ENCODE measurements around the gene RFC2. TPM values are rescaled to one million over a fixed set of nuclear protein-coding genes. Genes with fewer than 3 reads are reported as not detected.

Gene RFC2
- polyA plus RNA-seq, 1 of the 3 experiments (the other 2 are of a cell fraction) = 31.2 TPM

DNA sequence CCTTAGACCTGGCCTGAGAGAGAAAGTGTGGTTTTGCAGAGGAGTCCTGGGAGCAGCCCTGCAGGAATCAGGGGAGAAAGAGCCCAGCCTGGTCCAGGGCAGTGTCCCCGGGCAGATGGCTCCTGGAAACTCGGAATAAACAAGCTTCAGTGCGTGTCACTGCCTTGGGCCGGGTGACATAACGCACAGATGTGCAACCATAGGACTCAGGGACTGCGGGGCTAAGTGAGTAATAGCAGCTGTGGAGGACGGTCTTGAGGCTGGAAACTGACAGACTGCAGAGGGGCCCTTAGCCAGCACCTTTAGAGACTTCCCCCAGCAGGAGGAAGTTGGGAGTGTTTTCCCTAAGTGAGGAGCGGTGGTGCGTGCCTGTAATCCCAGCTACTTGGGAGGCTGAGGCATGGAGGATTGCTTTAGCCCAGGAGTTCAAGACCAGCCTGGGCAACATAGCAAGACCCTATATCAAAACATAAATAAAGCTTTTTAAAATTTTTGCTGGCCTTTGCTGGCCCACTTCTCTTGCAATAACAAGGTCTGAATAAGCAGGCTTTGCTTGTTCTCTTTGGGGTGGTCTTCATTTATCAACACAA is 29.8 kb upstream of the RFC2 start:
- Histone ChIP-seq H3K4me2 (no peak overlapping the region), H3K9me2 (no peaks in the 10 kb centered on the region), H4K20me1 (ENCODE audit: insufficient read depth) (no peaks in the 10 kb centered on the region), H3F3A (replicated peaks; ENCODE audit: insufficient read depth) (peaks cover 15% of the 10 kb centered on the region), H3K9ac (no peak overlapping the region), H2AFZ (ENCODE audit: low read depth) (no peak overlapping the region), H3K27ac (ENCODE audit: low read depth in 2 of 2, low read length in 1 of 2) (no peak overlapping the region), H3K79me2 (ENCODE audit: insufficient read depth) (no peaks in the 10 kb centered on the region), H3K4me3 (ENCODE audit: low read depth in 2 of 2, low read length in 1 of 2) (no peak overlapping the region), H3K27me3 (ENCODE audit: insufficient read depth) (no peaks in the 10 kb centered on the region), H3K9me3 (no peaks in the 10 kb centered on the region), H3K36me3 (replicated peaks in 1 of 2; ENCODE audit: control insufficient read depth in 1 of 2, insufficient read depth in 2 of 2, low read length in 1 of 2) (no peaks in the 10 kb centered on the region), H3K4me1 (ENCODE audit: control insufficient read depth in 1 of 2, insufficient read depth in 2 of 2, low read depth in 1 of 2, low read length in 1 of 2) (peaks cover 3 to 20% of the 10 kb centered on the region in 2 experiments; a peak in 3 of 4 replicates)
- TF ChIP-seq MXI1 (IDR thresholded peaks at IDR 0.05; ENCODE audit: low read depth, low read length) (no peak), TCF12 (IDR thresholded peaks at IDR 0.05) (no peak), FOSL2 (IDR thresholded peaks at IDR 0.05; ENCODE audit: borderline replicate concordance, low read depth) (no peak), EZH2phosphoT487 (IDR thresholded peaks at IDR 0.05; ENCODE audit: borderline replicate concordance, low read depth) (no peak), GABPA (IDR thresholded peaks at IDR 0.05; ENCODE audit: low read depth) (no peak), NRF1 (IDR thresholded peaks at IDR 0.05; ENCODE audit: low read depth, low read length) (no peak), YY1 (IDR thresholded peaks at IDR 0.05; ENCODE audit: low read depth) (no peak), TAF1 (IDR thresholded peaks at IDR 0.05; ENCODE audit: borderline replicate concordance, low read depth, low read length) (no peak)
- TF ChIP-seq, protein P1, sequence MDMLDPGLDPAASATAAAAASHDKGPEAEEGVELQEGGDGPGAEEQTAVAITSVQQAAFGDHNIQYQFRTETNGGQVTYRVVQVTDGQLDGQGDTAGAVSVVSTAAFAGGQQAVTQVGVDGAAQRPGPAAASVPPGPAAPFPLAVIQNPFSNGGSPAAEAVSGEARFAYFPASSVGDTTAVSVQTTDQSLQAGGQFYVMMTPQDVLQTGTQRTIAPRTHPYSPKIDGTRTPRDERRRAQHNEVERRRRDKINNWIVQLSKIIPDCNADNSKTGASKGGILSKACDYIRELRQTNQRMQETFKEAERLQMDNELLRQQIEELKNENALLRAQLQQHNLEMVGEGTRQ (IDR thresholded peaks at IDR 0.05; ENCODE audit: borderline replicate concordance, low read depth, low read length) = no peak
- ChIA-PET POLR2A (no interaction called here), CTCF (interaction anchor here (2.2 to 9.1 kb wide), 5 partner anchors 9 to 134 kb away, joined by 5 to 61 read pairs (median 57); no protein-coding TSS in a partner anchor)
- WGBS (ENCODE audit: low lambda C conversion rate) = 68% methylated on average over 9 of the region's 9 CpGs
- no peak for DNase-seq

DNA sequence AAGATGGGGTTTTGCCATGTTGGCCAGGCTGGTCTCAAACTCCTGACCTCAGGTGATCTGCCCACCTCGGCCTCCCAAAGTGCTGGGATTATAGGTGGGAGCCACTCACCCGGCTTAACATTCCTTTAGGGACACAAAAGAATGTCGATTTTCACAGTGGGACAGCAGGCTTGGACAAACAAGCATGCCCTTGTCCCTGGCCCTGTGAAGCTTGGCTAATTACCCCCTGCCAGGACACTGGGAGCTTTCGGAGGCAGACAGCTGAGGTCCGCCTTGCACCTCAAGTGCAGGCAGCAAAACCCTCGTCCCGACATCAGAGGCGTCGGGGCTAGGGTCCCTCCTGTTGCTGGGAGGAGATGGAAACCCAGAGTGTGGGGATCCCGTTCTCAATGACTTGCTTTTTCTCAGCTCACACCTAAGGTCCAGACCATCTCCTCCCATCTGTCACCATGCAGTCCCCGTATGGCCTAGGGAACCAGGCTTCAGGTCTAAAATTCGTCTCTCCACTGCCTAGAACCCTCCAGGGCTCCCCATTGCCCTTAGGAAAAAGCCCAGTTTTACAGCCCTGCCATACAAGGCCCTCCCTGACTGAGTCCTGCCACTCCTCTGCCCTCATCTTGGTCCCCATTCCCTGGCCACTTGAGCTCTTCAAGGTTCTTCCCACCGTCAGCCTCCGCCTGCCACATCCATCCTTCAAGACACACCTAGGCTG is 28.7 kb upstream of the RFC2 start:
- H3K36me3 ChIP-seq (replicated peaks in 1 of 2; ENCODE audit: control insufficient read depth in 1 of 2, insufficient read depth in 2 of 2, low read length in 1 of 2) = no peaks in the 10 kb centered on the region
- H3K9me3 ChIP-seq = no peaks in the 10 kb centered on the region
- H3K9ac ChIP-seq = no peak overlapping the region
- H3K4me3 ChIP-seq (ENCODE audit: low read depth in 2 of 2, low read length in 1 of 2) = no peak overlapping the region
- DNase-seq = no peak
- H3K4me1 ChIP-seq (ENCODE audit: control insufficient read depth in 1 of 2, insufficient read depth in 2 of 2, low read depth in 1 of 2, low read length in 1 of 2) = peaks cover 0 to 16% of the 10 kb centered on the region in 2 experiments; a peak in 2 of 4 replicates
- H3K27ac ChIP-seq (ENCODE audit: low read depth in 2 of 2, low read length in 1 of 2) = no peak overlapping the region
- no peaks in the 10 kb centered on the region for H3K9me2 ChIP-seq
- H3K4me2 ChIP-seq = no peak overlapping the region
- no peak overlapping the region for H2AFZ ChIP-seq (ENCODE audit: low read depth)
- H3K79me2 ChIP-seq (ENCODE audit: insufficient read depth) = no peaks in the 10 kb centered on the region
- ChIA-PET CTCF (interaction anchor here (0.9 to 9.1 kb wide), 6 partner anchors 8 to 284 kb away, joined by 3 to 61 read pairs (median 31); no protein-coding TSS in a partner anchor), POLR2A (no interaction called here)
- peaks cover 19% of the 10 kb centered on the region for H3F3A ChIP-seq (replicated peaks; ENCODE audit: insufficient read depth)
- 84% methylated on average over 14 of the region's 14 CpGs for WGBS (ENCODE audit: low lambda C conversion rate)
- H3K27me3 ChIP-seq (ENCODE audit: insufficient read depth) = no peaks in the 10 kb centered on the region
- TF ChIP-seq EZH2phosphoT487 (IDR thresholded peaks at IDR 0.05; ENCODE audit: borderline replicate concordance, low read depth) = no peak
- no peak for TF ChIP-seq NRF1 (IDR thresholded peaks at IDR 0.05; ENCODE audit: low read depth, low read length)
- TF ChIP-seq TCF12 (IDR thresholded peaks at IDR 0.05) = no peak
- no peak for TF ChIP-seq TAF1 (IDR thresholded peaks at IDR 0.05; ENCODE audit: borderline replicate concordance, low read depth, low read length)
- TF ChIP-seq GATA2 (CRISPR knock-in tag; IDR thresholded peaks at IDR 0.05) = no peak
- TF ChIP-seq, protein P2, sequence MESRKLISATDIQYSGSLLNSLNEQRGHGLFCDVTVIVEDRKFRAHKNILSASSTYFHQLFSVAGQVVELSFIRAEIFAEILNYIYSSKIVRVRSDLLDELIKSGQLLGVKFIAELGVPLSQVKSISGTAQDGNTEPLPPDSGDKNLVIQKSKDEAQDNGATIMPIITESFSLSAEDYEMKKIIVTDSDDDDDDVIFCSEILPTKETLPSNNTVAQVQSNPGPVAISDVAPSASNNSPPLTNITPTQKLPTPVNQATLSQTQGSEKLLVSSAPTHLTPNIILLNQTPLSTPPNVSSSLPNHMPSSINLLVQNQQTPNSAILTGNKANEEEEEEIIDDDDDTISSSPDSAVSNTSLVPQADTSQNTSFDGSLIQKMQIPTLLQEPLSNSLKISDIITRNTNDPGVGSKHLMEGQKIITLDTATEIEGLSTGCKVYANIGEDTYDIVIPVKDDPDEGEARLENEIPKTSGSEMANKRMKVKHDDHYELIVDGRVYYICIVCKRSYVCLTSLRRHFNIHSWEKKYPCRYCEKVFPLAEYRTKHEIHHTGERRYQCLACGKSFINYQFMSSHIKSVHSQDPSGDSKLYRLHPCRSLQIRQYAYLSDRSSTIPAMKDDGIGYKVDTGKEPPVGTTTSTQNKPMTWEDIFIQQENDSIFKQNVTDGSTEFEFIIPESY (IDR thresholded peaks at IDR 0.05; ENCODE audit: borderline replicate concordance, low read depth) = no peak
- TF ChIP-seq, protein P3, sequence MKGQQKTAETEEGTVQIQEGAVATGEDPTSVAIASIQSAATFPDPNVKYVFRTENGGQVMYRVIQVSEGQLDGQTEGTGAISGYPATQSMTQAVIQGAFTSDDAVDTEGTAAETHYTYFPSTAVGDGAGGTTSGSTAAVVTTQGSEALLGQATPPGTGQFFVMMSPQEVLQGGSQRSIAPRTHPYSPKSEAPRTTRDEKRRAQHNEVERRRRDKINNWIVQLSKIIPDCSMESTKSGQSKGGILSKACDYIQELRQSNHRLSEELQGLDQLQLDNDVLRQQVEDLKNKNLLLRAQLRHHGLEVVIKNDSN (IDR thresholded peaks at IDR 0.05; ENCODE audit: borderline replicate concordance, low read depth) = no peak
- no peak for TF ChIP-seq SIN3A (IDR thresholded peaks at IDR 0.05; ENCODE audit: borderline replicate concordance, low read depth, low read length)
- no peak for TF ChIP-seq SMC3 (IDR thresholded peaks at IDR 0.05; ENCODE audit: low read depth, low read length)
- no peak for TF ChIP-seq NFIC (IDR thresholded peaks at IDR 0.05; ENCODE audit: borderline replicate concordance)
- no peak for TF ChIP-seq FOXJ3 (CRISPR knock-in tag; IDR thresholded peaks at IDR 0.05)
- TF ChIP-seq ELF1 (IDR thresholded peaks at IDR 0.05) = no peak
- no peak for TF ChIP-seq YY1 (IDR thresholded peaks at IDR 0.05; ENCODE audit: low read depth)
- H4K20me1 ChIP-seq (ENCODE audit: insufficient read depth) = no peaks in the 10 kb centered on the region
